GM18907 (cell line): ENCODE data around the gene NBEAL2.

ENCODE experiments used
- ATAC-seq: cut with Tn5 transposase; IDR thresholded peaks from one replicate; pipeline ENCODE4 v1.9.1; 2021; ENCODE audit warnings: mild to moderate bottlenecking, moderate library complexity; ENCODE audit not compliant: unreplicated experiment

Gene NBEAL2

DNA sequence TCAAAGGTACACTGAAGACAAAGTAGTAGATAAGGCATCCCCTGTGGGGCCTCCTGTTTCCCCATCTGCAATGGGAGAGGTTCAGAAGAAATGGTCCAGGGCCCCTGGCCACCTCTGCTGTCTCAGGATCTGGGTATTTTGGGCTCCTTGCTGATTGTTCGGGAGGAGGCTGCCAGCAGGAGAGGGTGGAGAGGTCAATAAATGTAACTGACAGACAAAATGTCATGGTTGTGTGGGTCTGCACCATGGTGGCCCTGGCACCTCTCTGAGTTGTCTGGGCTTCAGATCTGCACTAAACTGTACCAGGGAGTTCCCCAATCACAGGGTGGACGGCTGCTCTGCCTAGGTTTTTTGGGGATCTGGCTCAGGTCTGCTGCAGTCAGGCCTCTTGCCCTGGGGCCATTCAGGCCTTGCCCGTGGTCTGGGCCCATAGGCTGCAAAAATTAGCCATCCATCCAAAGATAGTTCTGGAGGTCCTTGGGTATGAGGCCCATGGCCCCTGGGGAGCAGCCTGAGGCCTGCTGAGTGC, 7.4 kb downstream of the NBEAL2 start:
- ATAC-seq: no peak

DNA sequence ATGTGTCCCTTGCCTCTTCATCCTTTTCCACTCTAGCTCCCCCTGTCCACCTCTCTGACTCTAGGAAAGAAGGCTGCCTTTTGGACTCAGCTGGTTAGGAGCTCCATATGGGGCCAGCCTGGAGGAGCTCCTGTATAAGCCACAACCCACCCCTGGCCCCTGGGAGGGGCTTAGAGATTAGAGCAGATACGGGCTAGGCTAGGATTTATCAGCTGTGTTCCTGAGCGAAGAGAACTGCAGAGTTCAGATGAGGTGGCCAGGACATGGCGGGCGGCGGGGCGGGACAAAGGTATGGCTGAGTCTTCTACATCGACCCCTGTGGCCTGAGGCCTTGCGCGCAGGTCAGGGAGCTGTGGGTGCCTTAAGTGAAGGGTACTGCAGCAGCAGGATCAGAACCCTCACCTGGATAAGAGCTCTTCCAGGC, 7.9 kb downstream of the NBEAL2 start:
- ATAC-seq: no peak

DNA sequence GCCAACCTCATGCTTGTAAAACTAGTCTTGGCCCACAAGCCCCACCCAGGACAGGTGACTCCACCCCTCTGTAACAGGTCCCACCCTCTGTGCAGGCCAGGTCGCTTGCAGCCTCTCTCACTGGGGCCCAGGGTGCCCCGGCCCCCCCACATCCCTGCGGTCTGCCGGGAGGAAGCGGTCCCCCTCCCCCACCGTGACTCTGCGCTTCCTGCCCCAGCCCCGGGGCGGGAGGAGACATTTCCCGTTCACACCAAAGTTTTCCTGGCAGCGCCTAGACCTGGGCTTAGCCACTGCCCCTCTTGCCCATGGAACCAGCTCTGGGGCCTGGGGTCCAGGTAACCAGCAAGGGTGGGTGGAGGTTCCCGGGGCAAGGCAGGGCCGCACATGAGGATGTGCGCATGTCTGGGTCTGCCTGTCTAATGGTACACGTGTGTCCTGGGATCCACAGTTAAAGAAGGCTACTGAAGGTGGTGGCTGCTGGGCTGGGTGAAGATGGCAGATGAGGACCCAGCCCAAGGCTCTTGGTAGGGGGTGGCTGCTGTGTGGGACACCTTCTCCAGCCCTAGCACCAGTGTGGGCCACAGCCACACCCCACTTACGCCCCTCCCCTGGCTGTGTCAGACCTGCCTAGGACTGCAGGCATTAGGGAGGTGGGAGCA, 8.4 kb downstream of the NBEAL2 start:
- peak; percentile 62 for ATAC-seq

DNA sequence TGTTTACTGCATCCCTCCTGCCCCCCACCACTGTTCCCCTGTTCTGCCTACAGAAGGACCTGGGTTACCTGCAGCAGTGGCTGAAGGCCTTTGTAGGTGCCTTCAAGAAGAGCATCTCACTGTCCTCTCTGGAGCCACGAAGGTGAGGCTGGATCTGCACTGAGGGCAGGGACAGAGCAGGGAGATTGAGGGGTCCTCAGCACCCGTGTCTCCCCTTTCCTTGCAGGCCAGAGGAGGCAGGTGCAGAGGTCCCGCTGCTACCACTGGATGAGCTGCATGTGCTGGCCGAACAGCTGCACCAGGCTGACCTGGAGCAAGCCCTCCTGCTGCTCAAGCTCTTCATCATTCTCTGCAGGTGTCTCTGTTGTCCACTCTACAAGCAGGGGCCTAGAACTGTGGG, 9.2 kb downstream of the NBEAL2 start:
- no peak for ATAC-seq

DNA sequence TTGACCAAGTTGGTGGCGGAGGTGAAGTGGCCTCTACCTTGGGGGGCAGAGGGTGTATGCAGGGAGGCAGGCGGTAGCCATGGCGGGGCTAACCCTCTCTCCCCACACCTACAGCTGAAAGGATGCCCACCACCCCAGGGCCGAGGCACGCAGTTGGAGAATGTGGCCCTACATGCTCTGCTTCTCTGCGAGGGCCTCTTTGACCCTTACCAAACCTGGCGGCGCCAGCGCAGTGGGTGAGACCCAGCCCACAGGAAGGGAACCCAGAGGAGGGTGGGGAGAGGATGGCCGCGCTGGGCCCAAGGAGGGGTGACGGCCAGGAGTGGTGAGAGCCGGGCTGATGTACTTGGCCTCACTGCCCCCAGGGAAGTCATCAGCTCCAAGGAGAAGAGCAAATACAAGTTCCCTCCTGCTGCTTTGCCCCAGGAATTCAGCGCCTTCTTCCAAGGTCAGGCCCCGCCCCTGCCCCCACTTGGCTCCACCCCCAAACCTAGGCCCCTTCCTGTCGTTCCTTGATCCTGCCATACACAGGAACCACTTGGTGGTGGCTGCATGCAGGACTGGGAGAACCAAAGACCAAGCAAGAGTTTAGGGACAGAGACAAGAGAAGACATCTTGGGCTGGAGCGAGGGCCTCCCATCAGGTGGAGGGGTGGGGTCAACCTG, 9.8 kb downstream of the NBEAL2 start:
- no peak for ATAC-seq

DNA sequence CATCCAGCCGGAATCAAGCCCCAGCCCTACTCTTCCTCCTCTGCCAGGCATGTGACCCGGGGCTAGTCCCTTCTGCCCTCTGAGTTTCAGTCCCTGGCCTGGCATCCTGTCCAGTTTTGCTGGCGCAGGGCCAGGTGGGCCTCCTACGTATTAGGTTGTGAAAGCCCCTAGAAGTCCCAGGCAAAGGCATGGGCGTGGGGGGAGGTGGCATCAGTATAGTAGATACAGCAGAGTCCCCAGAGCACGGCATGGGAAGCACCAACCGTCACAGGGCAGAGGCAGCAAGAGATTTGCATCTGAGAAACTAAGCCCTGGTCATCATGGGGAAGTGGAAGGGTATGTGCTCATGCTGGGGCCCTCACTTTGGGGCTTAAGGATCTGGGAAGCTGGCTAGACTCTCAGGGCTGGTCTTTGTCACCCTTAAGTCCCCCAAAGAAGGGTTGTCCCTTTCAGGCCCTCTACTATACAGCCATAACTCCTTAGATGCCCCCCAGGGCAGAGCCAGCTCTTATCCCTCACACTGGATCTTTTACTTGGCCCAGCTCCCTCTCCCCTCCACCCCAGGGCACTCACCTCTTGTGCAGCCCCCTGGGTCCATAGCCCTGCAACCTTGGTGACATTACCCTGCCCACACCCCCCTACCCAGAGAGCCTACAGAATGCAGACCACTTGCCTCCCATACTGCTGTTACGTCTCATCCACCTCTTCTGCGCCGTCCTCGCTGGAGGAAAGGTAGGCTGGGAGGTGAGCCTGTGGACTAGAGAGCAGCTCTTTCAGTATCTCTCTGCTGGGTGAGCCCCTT, 11.3 kb downstream of the NBEAL2 start:
- ATAC-seq: peak; percentile 50

DNA sequence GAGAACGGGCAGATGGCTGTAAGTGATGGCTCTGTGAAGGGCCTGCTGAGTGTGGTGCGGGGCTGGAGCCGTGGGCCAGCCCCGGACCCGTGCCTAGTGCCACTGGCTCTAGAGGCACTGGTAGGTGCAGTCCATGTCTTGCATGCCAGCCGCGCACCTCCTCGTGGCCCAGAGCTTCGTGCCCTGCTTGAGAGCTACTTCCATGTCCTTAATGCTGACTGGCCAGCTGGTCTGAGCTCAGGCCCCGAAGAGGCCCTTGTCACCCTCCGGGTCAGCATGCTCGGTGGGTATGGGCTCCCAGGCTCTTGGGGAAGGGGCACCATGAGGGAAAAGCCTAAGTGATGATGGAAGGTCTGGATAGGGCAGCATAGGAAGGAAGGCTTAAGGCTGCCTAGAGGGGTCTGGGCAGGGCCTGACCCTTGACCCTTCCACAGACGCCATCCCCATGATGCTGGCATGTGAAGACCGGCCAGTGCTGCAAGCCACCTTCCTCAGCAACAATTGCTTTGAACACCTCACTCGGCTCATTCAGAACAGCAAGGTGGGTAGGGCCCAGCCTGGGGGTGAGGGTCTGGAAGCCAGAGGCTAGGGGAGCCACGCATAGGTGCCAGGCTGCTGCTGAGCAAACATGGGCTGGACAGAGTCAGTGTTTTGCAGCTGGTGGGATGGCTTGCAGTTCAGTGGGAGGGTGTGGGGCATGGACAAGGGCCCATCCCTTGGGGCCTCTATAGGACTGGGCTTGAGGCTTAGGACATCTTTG, 12.1 kb downstream of the NBEAL2 start:
- ATAC-seq: no peak

DNA sequence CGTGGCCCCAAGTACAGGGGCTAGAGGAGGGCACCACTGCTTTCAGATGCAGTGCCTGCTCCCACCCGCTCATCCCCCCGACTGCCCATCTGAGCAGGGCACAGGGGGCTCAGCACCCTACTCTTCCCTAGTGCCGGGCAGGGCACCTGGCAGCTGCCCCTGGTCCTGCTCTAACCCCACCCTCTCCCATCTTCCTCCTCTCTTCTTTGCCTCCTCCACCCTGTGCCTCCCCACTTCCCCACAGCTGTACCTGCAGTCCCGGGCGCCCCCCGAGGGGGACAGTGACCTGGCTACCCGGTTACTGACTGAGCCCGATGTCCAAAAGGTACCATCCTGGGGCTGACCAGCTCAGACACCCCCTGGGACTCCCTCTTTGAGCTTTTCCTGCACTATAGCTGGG, 12.8 kb downstream of the NBEAL2 start:
- ATAC-seq: no peak

DNA sequence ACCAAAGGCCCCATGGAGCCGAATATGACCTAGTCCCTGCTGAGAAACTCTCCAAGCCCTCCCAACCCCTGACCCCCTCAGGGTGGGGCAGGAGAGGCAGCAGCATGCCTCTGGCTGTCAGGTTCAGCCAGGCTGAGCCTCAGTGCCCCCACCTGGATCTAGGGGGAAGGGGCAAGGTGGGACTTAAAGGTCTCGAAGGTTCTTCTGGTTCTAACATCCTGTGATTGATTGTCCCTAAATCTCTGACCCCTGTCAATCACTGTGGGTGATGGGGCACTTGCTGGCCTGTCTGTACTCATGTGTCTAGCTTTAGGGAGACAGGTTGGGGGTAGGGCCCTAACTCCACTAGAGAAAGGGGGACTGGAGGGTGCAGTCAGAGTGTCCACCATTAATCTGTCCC, 13.8 kb downstream of the NBEAL2 start:
- no peak for ATAC-seq

DNA sequence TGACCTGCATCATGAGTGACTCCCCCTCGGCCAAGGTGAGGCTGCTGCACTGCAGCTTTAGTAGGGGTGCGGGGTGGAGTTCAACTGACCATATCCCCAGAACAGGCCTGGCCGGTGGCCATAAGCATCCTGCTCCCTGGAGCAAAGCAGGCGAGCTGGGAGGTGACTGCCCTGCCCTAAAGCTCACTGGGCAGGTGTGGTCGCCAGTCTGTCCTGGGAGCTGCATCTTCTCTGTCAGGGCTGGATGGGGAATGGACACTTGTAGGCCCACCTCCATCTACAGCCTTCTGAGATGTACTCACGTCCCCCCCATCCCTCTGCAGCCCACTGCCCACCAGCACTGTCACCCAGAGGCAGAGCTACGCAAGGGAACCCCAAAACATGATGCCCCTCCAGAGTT, 14.5 kb downstream of the NBEAL2 start:
- ATAC-seq: no peak

DNA sequence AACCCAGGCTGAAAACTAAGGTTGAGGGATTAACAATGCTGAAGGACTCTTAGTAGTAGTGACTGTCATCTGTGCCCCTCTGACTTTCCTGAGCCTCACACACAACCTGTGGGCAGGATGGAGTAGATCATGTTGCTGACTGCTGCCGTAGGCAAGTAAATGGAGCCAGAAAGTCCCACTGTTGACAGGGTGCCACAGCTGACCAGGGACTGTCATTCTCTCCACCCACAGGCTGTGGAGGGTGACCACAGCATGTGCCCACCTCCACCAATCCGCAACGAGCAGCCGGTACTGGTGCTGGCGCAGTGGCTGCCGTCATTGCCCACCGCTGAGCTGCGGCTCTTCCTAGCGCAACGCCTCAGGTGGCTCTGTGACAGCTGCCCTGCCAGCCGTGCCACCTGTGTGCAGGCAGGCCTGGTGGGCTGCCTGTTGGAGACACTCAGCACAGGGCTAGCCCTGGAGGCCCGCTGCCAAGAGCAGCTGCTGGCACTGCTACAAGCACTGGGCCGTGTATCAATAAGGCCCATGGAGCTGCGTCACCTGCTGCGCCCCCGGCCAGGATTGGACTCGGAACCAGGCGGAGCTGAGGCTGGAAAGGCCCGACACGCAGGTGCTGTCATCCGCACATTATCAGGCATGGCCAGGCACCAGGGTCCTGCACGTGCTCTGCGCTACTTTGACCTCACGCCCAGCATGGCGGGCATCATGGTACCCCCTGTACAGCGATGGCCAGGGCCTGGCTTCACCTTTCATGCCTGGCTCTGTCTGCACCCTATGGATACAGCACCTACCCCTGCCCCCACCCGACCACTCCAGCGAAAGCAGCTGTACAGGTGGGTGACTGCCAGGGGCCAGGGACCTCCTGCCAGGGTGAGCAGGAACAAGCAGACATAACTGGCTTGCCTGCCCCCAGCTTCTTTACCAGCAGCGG, 15.6 kb downstream of the NBEAL2 start:
- no peak for ATAC-seq

DNA sequence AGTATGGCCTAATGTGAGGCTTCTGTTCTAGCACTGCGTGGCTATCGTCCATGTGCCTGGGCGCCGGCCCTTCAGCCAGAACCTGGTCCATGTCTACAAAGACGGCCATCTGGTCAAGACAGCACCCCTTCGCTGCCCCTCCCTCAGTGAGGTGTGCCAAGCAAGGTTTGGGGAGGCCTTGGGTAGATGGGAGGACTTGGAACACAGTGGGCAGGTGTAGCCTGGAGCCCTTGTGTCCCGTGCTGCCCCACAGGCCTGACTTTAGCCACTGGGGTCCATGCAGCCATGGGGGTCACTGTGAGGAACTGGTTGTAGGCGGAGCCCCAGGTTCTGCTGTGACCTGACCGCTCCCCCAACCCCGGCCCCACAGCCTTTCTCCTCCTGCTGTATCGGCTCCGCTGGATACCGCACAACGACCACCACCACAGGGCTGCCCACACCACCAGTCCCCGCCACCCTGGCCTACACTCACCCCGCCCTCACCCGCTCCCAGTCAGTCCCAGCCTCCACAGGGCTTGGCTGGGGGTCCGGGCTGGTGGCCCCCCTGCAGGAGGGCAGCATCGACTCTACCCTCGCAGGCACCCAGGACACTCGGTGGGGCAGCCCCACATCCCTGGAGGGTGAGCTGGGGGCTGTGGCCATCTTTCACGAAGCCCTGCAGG, 16.6 kb downstream of the NBEAL2 start:
- ATAC-seq: no peak

DNA sequence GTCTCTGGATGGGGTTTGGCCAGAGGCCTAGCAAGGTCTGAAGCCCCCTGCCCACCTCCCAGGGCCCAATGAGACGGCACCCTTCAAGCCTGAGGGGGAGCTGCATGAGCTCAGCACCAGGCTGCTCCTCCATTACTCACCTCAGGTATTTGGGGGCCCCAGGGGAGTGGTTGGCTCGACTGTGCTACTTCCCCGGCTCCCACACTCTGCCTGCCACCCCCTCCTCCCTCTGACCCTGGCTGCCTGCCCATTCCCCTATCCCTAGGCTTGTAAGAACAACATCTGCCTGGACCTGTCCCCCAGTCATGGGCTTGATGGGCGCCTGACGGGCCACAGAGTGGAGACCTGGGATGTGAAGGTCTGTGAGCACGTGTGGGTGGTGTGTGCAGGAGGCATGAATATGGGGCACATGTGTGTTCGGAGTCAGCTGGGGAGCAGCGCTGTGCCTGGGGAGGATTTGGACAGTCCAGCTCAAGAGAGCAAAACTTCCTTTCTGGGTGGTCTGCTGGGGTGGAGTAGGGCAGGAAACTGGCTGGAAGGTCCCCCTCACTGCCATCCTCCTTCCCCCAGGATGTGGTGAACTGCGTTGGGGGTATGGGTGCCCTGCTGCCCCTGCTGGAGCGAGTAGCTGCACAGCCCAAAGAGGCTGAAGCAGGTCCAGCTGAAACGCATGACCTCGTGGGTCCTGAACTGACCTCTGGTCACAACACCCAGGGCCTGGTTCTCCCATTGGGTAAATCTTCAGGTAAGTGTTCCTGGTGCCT, 17.4 kb downstream of the NBEAL2 start:
- no peak for ATAC-seq

DNA sequence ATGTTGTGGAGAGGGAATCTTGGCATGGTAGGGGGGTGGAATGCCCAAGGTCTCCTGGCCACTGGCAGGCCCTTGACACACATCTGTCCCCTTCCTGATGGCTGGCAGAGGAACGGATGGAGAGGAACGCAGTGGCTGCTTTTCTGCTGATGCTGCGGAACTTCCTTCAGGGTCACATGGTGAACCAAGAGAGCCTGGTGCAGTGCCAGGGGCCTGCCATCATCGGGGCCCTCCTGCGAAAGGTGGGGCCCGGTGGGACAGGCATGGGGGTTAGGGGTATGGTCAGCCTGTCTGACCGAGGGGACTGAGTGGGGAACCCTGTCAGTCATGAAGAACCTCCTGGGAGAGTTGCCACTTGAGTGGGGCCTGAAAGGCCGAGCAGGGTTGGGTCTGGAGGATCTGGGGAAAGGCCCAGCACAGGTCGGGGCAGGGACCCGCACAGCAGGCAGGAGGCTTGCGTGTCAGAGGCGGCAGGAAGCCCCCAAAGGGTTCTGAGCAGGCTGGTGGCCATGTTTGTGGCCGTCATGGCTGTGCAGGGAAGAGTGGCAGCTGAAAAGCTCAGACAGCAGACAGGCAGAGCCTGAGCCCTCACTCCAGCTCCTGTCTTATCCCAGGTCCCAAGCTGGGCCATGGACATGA, 18.1 kb downstream of the NBEAL2 start:
- ATAC-seq: no peak

DNA sequence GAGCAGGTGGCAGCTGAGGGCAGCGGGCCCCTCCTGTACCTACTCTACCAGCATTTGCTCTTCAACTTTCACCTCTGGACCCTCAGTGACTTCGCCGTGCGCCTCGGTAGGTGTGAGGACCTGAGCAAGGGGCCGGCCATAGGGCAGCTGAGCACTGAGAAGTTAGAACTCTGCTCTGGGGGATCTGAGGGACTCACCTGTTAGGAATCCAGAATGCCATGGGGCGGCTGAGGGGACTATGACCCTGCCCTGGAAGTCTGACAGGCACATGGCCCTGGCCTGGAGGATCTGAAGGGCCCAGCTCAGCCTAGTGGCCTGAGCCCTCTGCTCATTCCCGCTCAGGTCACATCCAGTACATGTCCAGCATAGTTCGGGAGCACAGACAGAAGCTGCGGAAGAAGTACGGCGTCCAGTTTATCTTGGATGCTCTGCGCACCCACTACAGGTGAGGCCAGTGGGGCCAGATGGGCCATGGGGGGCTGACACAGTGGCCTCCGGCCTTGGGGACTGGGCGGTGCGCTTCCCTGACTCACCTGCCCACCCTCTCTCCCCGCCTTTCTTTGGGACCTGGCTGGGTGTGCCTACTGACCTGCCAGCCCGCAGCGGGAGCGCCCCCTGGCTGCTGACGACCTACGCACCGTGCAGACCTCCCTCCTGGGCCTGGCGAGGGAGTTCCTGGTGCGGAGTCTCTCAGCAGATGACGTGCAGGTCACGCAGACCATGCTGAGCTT, 18.8 kb downstream of the NBEAL2 start:
- no peak for ATAC-seq

DNA sequence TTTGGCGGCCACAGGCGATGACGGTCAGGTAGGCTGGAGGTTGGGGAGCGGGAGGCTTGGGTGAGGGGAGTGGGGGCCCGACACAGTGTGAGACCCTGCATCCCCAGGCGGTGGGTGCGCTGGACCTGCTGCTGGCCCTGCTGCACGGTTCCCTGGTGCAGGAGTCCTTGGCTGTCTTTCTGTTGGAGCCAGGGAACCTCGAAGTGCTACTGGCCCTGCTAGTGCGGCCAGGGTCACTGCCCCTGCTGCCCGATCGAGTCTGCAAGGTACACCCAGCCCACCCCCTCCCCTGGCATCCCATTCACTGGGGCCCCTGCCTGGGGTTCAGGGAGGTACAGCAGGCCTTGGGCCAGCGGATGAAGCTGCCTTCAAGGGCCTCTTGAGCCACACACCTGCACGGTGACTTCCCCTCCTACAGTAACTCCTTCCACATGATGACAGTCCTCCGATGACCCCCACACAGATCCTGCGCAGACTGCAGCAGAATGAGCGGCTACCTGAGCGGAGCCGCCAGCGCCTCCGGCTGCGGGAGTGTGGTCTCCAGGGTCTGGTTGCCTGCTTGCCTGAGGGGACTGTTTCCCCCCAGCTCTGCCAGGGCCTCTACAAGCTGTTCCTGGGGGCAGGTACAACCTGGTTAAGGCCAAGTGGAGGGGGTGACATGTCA, 19.5 kb downstream of the NBEAL2 start:
- no peak for ATAC-seq
